ENCODE results near the gene SEC61B.

The SEC61B gene

GRCh38 chr9:99255651-99256050 lies 33.6 kb downstream of the SEC61B start:
- H3K9ac ChIP-seq (ENCODE audit: low read length) = peak overlapping the region; percentile 38; the same call in 1 of the 2 replicates
- H3K27me3 ChIP-seq (ENCODE audit: low read length) = no peaks in the 10 kb centered on the region
- H3K4me3 ChIP-seq (ENCODE audit: insufficient read depth, low read length, poor library complexity, severe bottlenecking) = no peak overlapping the region
- H2AFZ ChIP-seq (ENCODE audit: low read depth, low read length, severe bottlenecking) = no peak overlapping the region
- no peaks in the 10 kb centered on the region for H3K79me2 ChIP-seq (ENCODE audit: insufficient read depth, low read length)
- H3K27ac ChIP-seq (ENCODE audit: low read depth, low read length) = peak overlapping the region; percentile 96
- H4K20me1 ChIP-seq (ENCODE audit: low read depth, low read length) = no peaks in the 10 kb centered on the region
- TF ChIP-seq CTCF (IDR thresholded peaks at IDR 0.05; ENCODE audit: insufficient read depth, low read length, poor library complexity, severe bottlenecking) = no peak
- TF ChIP-seq EZH2phosphoT487 (conservative IDR thresholded peaks at IDR 0.05; ENCODE audit: low read length) = no peak
- peaks cover 46% of the 10 kb centered on the region for H3F3A ChIP-seq (ENCODE audit: insufficient read depth)
- no peaks in the 10 kb centered on the region for H3K9me3 ChIP-seq (ENCODE audit: insufficient read depth, low read length)
- peak overlapping the region; percentile 60 for H3K4me2 ChIP-seq (ENCODE audit: low read depth, low read length, poor library complexity, severe bottlenecking)
- no peaks in the 10 kb centered on the region for H3K36me3 ChIP-seq (ENCODE audit: low read length)
- H3K9me2 ChIP-seq (replicated peaks; ENCODE audit: insufficient read depth, low read length) = no peaks in the 10 kb centered on the region

- no peaks in the 10 kb centered on the region for H3K9me3 ChIP-seq (ENCODE audit: insufficient read depth, low read length)
- H3K36me3 ChIP-seq (ENCODE audit: low read length) = no peaks in the 10 kb centered on the region
- no peak overlapping the region for H3K4me3 ChIP-seq (ENCODE audit: insufficient read depth, low read length, poor library complexity, severe bottlenecking)
- peaks cover 50% of the 10 kb centered on the region for H3F3A ChIP-seq (ENCODE audit: insufficient read depth)
- peak overlapping the region; percentile 96 for H3K27ac ChIP-seq (ENCODE audit: low read depth, low read length)
- TF ChIP-seq CTCF (IDR thresholded peaks at IDR 0.05; ENCODE audit: insufficient read depth, low read length, poor library complexity, severe bottlenecking) (no peak), EZH2phosphoT487 (conservative IDR thresholded peaks at IDR 0.05; ENCODE audit: low read length) (no peak)
- H3K27me3 ChIP-seq (ENCODE audit: low read length) = no peaks in the 10 kb centered on the region
- H3K9ac ChIP-seq (ENCODE audit: low read length) = no peak overlapping the region
- H2AFZ ChIP-seq (ENCODE audit: low read depth, low read length, severe bottlenecking) = no peak overlapping the region
- H3K79me2 ChIP-seq (ENCODE audit: insufficient read depth, low read length) = no peaks in the 10 kb centered on the region
- H4K20me1 ChIP-seq (ENCODE audit: low read depth, low read length) = no peaks in the 10 kb centered on the region
- H3K4me2 ChIP-seq (ENCODE audit: low read depth, low read length, poor library complexity, severe bottlenecking) = no peak overlapping the region
- H3K9me2 ChIP-seq (replicated peaks; ENCODE audit: insufficient read depth, low read length) = no peaks in the 10 kb centered on the region
Measured at GRCh38 chr9:99257723-99258389, 35.8 kb downstream of the SEC61B start.

GRCh38 chr9:99259231-99259918 lies 37.3 kb downstream of the SEC61B start:
- peak overlapping the region; percentile 48 for H3K9ac ChIP-seq (ENCODE audit: low read length)
- TF ChIP-seq EZH2phosphoT487 (conservative IDR thresholded peaks at IDR 0.05; ENCODE audit: low read length) (no peak), CTCF (IDR thresholded peaks at IDR 0.05; ENCODE audit: insufficient read depth, low read length, poor library complexity, severe bottlenecking) (no peak)

More at GRCh38 chr9:99259231-99259918, 37.3 kb downstream of the SEC61B start:
- Histone ChIP-seq H4K20me1 (ENCODE audit: low read depth, low read length) (no peaks in the 10 kb centered on the region), H3K4me2 (ENCODE audit: low read depth, low read length, poor library complexity, severe bottlenecking) (peak overlapping the region; percentile 57), H3K9me2 (replicated peaks; ENCODE audit: insufficient read depth, low read length) (no peaks in the 10 kb centered on the region), H3F3A (ENCODE audit: insufficient read depth) (peaks cover 46% of the 10 kb centered on the region), H3K27me3 (ENCODE audit: low read length) (no peaks in the 10 kb centered on the region), H3K27ac (ENCODE audit: low read depth, low read length) (peak overlapping the region; percentile 96), H3K36me3 (ENCODE audit: low read length) (no peaks in the 10 kb centered on the region), H3K4me3 (ENCODE audit: insufficient read depth, low read length, poor library complexity, severe bottlenecking) (peak overlapping the region; percentile 13), H3K79me2 (ENCODE audit: insufficient read depth, low read length) (no peaks in the 10 kb centered on the region), H2AFZ (ENCODE audit: low read depth, low read length, severe bottlenecking) (peak overlapping the region; percentile 35), H3K9me3 (ENCODE audit: insufficient read depth, low read length) (no peaks in the 10 kb centered on the region)

Measured in SU-DHL-6 (cell line).